Muscle layer of duodenum (tissue), 2 donors: ENCODE measurements around the gene GRM8.

Experiments used
- H3K27ac ChIP-seq: one replicate; pipeline ENCODE4 v1.7.0; 2013; ENCODE audit warnings: mild to moderate bottlenecking, low read length
- H3K27me3 ChIP-seq: one replicate; pipeline ENCODE4 v1.7.0; 2013; ENCODE audit warnings: low read depth, mild to moderate bottlenecking, control low read depth, low read length
- H3K36me3 ChIP-seq, 2 donors: one replicate each; pipeline ENCODE4 v1.7.0; 2013; ENCODE audit warnings: low read length in 2 of 2, control low read depth in 1 of 2, mild to moderate bottlenecking in 1 of 2; ENCODE audit not compliant: insufficient read depth in 2 of 2, control insufficient read depth in 1 of 2
- H3K4me1 ChIP-seq, 2 donors: one replicate each; pipeline ENCODE4 v1.7.0; 2013; ENCODE audit warnings: low read length in 2 of 2, mild to moderate bottlenecking in 2 of 2, control low read depth in 1 of 2, moderate library complexity in 1 of 2; ENCODE audit not compliant: insufficient read depth in 2 of 2, control insufficient read depth in 1 of 2
- H3K4me3 ChIP-seq, 2 donors: one replicate each; pipeline ENCODE4 v1.7.0; 2013; ENCODE audit warnings: low read length in 2 of 2, low read depth in 1 of 2, mild to moderate bottlenecking in 1 of 2
- H3K9me3 ChIP-seq, 2 donors: one replicate each; pipeline ENCODE4 v1.7.0; 2013; ENCODE audit warnings: low read length in 2 of 2, control low read depth in 1 of 2, mild to moderate bottlenecking in 1 of 2; ENCODE audit not compliant: control insufficient read depth in 1 of 2
- donor health status: healthy.

GRM8 gene

DNA sequence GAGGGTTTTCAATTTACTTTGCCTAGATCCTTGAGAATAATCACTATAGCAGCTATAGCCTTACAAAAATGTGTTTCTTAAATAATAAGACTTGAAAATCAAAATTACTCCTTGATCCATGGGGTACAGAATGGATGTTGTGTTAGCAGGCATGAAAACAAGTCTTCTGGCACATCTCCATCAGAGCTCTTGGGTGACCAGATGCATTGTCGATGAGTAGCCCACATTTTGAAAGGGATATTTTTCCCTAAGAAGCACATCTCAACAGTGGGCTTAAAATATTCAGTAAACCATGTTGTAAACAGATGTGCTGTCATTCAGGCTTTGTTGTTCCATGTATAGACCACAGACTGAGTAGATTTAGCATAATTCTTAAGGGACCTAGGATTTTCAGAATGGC, 827.8 kb downstream of the GRM8 start:
- H3K27me3 ChIP-seq, result no peaks in the 10 kb centered on the region
- no peak overlapping the region for H3K4me3 ChIP-seq
- H3K9me3 ChIP-seq, result no peaks in the 10 kb centered on the region
- no peak overlapping the region for H3K27ac ChIP-seq
- no peaks in the 10 kb centered on the region for H3K4me1 ChIP-seq
- H3K36me3 ChIP-seq, result no peaks in the 10 kb centered on the region

DNA sequence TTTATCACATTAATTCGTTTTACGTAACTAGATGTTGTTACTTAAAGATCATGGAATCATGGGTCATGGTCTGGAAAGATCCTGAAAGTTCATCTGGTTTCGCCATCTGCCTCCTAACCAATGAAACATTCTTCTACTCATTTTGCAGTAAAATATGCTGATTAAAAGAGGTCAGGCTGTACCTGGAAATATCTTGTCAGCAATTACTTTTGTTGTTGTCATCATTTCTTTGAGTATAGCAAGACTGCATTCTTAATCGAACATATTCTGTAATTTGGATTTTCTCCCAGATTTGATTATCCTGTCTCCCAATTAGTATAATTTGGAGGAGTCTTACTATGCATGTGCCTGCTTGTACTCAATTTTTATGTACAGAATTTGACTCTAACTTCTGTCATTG, 833.7 kb downstream of the GRM8 start:
- Histone ChIP-seq H3K9me3 (no peaks in the 10 kb centered on the region), H3K27me3 (no peaks in the 10 kb centered on the region), H3K36me3 (no peaks in the 10 kb centered on the region), H3K4me1 (no peaks in the 10 kb centered on the region), H3K27ac (no peak overlapping the region), H3K4me3 (no peak overlapping the region)

DNA sequence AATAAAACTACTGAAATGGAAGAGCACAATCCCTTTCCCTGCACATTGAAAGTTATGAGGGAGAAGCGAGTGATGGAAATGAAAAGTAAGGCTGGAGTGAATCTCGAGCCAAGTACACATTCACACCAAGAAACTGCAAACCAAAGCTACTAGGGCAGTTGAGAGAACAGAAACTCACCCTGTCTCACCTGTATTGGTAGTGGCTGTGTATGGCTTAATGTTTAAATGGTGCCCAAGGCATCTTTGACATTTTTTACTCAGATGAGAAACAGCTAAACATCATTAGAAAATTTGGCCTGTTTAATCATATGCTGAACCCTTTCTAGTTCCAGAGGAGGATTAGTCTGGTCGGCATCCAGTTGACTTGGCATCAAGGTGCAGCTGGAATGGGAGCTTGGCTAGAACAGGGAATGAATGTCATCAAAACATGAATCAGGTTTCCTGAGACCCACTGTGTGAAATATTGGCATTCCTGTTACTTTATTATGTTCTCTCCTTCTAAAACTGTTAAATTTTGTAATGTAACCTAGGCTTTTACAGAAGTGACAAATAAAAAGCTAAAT, 840.8 kb downstream of the GRM8 start:
- Histone ChIP-seq H3K9me3 (no peaks in the 10 kb centered on the region), H3K4me1 (no peaks in the 10 kb centered on the region), H3K36me3 (no peaks in the 10 kb centered on the region), H3K27me3 (no peaks in the 10 kb centered on the region), H3K4me3 (no peak overlapping the region), H3K27ac (no peak overlapping the region)

DNA sequence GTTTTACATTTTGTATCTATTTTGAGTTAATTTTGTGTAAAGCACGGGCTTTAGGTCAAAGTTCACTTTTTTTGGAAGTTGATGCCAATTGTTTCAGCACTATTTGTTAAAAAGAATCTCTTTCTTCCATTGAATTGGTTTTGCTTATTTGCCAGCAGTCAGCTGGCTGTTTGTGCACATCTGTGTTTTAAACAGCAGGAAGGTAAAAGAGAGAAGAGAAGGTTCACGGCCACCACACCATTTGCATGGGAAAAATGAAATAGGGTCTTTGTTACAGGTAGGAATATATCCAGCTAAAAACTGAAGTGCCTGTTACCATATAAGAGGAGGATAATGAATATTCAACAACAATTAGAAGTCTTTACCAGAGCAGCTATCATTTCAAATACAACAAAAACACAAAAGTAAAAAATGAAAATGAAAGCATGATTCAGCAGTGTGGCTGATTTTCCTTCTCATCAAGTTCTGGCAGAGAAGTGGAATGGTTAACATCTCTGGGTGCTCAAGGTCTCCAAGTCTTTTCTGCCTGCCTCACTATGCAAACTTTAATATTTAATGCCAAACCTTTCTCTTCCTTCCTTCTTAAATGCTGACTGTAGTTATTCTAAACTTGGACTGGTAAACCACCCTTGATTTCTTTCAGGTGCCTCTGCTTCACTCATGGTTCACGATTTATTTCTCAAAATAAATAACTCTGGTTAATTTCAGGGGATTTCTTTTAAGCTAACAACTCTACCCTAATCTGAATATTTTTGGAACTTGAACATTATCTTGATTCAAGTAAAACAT, 841.5 kb downstream of the GRM8 start:
- Histone ChIP-seq H3K9me3 (no peaks in the 10 kb centered on the region), H3K4me1 (no peaks in the 10 kb centered on the region), H3K27me3 (no peaks in the 10 kb centered on the region), H3K27ac (no peak overlapping the region), H3K36me3 (no peaks in the 10 kb centered on the region), H3K4me3 (no peak overlapping the region)

DNA sequence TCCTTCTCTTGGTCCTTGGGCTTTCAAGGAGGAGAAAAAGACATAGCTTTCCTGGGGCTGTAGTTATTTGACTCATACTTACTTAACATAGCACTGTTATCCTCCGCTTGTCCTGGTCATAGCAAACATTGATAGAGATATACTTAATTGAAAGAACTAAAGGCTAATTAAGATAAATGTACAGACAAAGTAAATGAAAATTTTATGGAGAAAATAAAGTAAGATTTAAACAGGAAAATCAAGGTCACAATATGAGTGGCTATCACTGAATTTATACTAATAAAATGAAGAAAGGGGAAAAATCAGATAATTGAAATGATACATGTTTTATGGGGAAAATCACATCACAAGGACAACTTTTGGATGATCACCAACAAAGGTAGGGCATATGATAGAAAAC, 849.7 kb downstream of the GRM8 start:
- H3K9me3 ChIP-seq, result no peaks in the 10 kb centered on the region
- no peaks in the 10 kb centered on the region for H3K4me1 ChIP-seq
- no peak overlapping the region for H3K27ac ChIP-seq
- no peak overlapping the region for H3K4me3 ChIP-seq
- H3K36me3 ChIP-seq, result no peaks in the 10 kb centered on the region
- H3K27me3 ChIP-seq, result no peaks in the 10 kb centered on the region

DNA sequence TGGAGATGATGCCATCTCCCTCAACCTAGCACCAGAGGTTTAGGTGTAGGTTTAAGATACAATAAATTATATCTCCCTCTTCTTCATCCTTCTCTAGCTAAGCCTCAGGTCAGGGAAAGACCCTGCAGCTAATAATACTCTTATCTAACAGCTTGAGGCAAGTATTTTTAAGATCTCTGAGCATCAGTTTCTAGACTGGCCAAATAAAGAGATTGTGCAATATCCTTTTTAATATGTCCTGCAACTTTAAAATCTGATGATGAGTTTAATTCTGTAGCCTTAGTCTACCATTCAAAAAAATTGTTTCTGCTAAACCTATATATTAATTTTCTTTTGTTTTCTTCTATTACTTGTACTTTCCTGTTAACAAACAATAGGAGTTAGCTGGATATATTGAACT, 850.8 kb downstream of the GRM8 start:
- no peaks in the 10 kb centered on the region for H3K27me3 ChIP-seq
- H3K4me1 ChIP-seq, result no peaks in the 10 kb centered on the region
- H3K36me3 ChIP-seq, result no peaks in the 10 kb centered on the region
- H3K4me3 ChIP-seq, result no peak overlapping the region
- H3K9me3 ChIP-seq, result no peaks in the 10 kb centered on the region
- no peak overlapping the region for H3K27ac ChIP-seq

DNA sequence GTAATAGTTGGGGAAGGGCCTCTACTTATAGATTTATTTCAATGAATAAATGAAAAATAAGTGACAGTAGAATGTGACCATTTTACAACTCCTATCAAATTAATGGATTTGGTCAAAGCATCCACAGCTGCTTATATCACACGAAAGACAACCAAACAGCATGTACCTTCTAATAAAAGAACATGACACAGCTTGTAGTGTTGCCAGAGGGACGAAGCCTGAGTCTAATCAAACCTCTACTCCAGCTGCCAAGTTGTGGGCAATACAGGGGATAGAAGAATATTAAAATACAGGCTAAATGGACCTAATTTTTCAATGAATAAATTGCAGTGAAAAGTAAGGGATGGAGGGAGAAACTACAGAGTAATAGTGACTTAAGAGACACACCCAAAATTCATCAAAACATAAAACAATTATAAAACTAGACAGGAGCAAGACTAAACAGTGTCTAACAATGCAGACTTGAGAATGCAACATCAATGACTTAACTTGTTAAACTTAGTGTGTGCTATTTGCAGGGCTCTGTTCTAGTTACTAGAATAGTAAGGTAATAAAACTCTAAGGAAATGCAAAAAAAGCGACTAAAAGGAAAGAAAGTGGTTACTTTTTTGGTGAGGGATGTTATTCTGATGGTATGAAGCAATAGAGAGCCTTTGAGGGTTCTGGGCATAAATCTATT, 853.8 kb downstream of the GRM8 start:
- Histone ChIP-seq H3K4me1 (no peaks in the 10 kb centered on the region), H3K27ac (no peak overlapping the region), H3K9me3 (no peaks in the 10 kb centered on the region), H3K36me3 (no peaks in the 10 kb centered on the region), H3K4me3 (no peak overlapping the region), H3K27me3 (no peaks in the 10 kb centered on the region)

DNA sequence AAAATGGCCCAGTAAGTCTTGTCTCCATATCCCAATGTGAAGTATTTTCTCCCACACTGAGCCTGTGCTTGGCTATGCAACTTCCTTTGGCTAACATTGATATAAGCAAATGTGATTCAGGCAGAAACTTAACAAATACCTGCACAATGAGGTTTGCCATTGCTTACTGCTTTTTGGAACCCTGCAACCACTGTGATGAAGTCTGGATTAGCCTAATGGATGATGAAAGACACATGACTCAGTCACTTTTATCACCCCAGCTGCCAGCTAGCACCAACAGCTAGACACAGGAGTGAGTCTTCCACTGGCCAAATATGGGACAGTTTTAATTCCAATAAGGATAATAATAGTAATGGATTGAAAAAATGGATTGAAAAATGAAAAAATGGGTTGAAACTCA, 854.5 kb downstream of the GRM8 start:
- Histone ChIP-seq H3K27ac (no peak overlapping the region), H3K9me3 (no peaks in the 10 kb centered on the region), H3K36me3 (no peaks in the 10 kb centered on the region), H3K4me1 (no peaks in the 10 kb centered on the region), H3K4me3 (no peak overlapping the region), H3K27me3 (no peaks in the 10 kb centered on the region)

DNA sequence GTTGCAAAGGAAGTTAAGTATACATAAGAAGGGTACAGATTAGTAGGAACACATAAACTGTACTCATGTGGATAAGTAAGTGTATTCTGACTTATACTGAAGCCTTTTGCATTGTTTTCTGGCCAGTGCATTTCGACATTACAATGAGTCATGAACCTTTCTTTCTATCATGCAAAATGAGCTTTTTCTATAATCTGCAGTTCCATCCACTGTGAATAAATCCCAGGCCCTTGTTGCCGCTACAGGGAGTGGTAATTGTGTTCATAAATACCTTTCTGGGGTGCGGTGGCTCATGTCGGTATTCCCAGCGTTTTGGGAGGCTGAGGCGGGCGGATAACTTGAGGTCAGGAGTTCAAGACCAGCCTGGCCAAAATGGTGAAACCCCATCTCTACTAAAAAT, 858.3 kb downstream of the GRM8 start:
- H3K27ac ChIP-seq, result no peak overlapping the region
- no peaks in the 10 kb centered on the region for H3K27me3 ChIP-seq
- H3K36me3 ChIP-seq, result no peaks in the 10 kb centered on the region
- no peaks in the 10 kb centered on the region for H3K9me3 ChIP-seq
- no peaks in the 10 kb centered on the region for H3K4me1 ChIP-seq
- no peak overlapping the region for H3K4me3 ChIP-seq
